ENCODE measurements around the gene FCRL5.

The FCRL5 gene

GRCh38 chr1:157487096-157487495 is 65.2 kb downstream of the FCRL5 start:
- no peak for DNase-seq

- peak; percentile 8 for DNase-seq
These were observed 65.9 kb downstream of the FCRL5 start for GRCh38 chr1:157486400-157486799.

GRCh38 chr1:157485793-157486192 is 66.5 kb downstream of the FCRL5 start:
- DNase-seq: no peak

GRCh38 chr1:157484573-157484972 is 67.7 kb downstream of the FCRL5 start:
- DNase-seq: no peak

- no peak for DNase-seq
These were observed 68.7 kb downstream of the FCRL5 start for GRCh38 chr1:157483635-157484034.

- DNase-seq: no peak
These were observed 69.6 kb downstream of the FCRL5 start for GRCh38 chr1:157482717-157483116.

- no peak for DNase-seq
These were observed 70.1 kb downstream of the FCRL5 start for GRCh38 chr1:157482174-157482573.

- no peak for DNase-seq
These were observed 74.3 kb downstream of the FCRL5 start for GRCh38 chr1:157478030-157478429.

GRCh38 chr1:157477419-157477818 is 74.9 kb downstream of the FCRL5 start:
- DNase-seq: no peak

- DNase-seq: no peak
These were observed 79.4 kb downstream of the FCRL5 start for GRCh38 chr1:157472959-157473358.

- DNase-seq: peak; percentile 22
These were observed 80.1 kb downstream of the FCRL5 start for GRCh38 chr1:157472056-157472701.

GRCh38 chr1:157471531-157471930 is 80.8 kb downstream of the FCRL5 start:
- no peak for DNase-seq

- DNase-seq: no peak
These were observed 82.3 kb downstream of the FCRL5 start for GRCh38 chr1:157469752-157470675.

GRCh38 chr1:157469300-157469699 is 83.0 kb downstream of the FCRL5 start:
- DNase-seq: no peak

- DNase-seq: no peak
These were observed 86.3 kb downstream of the FCRL5 start for GRCh38 chr1:157466011-157466410.

Data from COR-L47 (cell line).